A172 (cell line): ENCODE measurements around the gene C20orf204. TPM values are rescaled to one million over a fixed set of nuclear protein-coding genes. Genes with fewer than 3 reads are reported as not detected.

Experiments used
- DNase-seq: peaks from one replicate; pipeline ENCODE4 v3.0.0-alpha.2; 2015; ENCODE audit warnings: low spot score
- total RNA-seq: library from RNA; depleted of rRNA; stranded (reverse); fragments of >200 nt; shearing (Covaris generic); gene quantifications from 2 replicates; pipeline ENCODE4 v1.2.3, GENCODE V29; 2014

The C20orf204 gene
- total RNA-seq, 1 experiment from 2014 or later: 1.2 TPM

DNA sequence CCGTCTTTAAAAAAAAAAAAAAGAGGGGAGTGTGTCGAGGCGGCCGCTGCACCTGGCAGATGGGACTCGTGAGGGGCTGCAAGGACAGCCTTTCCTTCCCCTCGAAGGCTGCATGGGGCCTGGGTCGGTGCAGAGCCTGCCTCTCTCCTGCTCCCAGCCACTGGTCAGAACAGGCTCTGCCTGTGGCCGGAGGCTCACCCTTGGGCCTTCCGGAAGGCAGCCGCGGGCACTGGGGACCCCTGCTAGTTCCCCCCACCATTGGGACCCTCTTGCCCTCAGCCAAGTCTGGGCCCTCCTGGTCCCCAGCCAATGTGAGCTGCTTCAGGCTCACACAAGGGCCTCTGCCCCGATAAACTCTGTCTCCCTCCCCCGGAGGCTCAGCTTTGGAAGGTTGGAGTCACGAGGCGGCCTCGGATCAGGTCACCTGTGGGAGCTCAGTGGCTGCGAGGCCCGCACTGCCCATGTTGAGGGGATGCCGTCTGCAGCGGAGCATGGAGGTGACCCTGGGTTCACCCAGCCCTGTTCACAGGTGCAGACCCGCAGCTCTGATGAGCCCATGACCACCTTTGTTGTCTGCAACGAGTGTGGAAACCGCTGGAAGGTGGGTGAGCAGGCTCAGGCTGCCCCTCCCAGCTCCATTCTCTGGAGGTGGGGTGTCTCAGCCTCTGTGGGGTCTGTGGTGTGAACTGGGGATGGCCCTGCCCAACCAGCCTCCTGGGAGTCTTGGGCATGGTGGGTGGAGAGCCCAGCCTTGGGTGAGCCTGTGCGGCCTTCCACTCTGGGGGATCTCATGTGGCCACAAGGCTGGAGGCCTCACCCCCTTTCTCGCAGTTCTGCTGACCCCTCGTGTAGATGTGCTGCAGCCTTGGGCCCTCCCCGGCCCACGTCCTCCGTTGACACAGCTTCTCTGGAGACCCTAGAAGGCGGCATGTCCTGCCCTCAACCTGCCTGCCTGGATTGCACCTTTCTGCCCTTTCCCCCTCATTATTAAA, 35.7 kb downstream of the C20orf204 start:
- DNase-seq: no peak

GRCh38 chr20:64072498-64073063, 36.6 kb downstream of the C20orf204 start:
- no peak for DNase-seq

GRCh38 chr20:64073476-64074183, 37.6 kb downstream of the C20orf204 start:
- DNase-seq: no peak

DNA sequence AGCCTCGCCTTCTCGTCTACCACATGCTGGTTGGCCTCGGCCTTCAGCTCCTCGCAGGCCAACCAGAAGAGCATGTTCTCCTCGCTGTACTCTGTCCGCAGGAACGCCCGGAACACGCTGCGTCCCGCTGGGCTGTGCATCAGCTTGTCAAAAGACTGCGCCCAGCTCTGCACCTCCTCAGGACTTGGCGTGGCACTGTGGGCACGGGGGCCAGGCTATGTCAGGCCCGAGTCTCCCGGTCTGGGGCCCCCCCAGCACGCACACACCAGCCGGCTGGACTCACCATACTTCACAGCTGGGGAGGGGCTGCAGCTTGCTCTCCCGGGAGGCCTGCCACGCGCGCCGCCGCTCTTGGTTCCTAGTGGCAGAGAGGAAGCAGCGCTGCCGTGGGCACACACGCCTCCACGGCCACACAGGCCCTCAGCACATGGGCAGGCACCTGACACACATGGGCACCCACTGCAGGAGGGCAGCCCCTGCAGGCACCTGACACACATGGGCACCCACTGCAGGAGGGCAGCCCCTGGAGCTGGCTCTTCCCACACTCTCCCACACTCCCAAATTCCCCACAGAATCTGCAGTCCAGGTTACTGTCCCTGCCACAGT, 38.3 kb downstream of the C20orf204 start:
- DNase-seq: no peak

- DNase-seq: no peak
These were observed 39.0 kb downstream of the C20orf204 start for GRCh38 chr20:64074963-64075362.

GRCh38 chr20:64075556-64075955, 39.6 kb downstream of the C20orf204 start:
- no peak for DNase-seq

DNA sequence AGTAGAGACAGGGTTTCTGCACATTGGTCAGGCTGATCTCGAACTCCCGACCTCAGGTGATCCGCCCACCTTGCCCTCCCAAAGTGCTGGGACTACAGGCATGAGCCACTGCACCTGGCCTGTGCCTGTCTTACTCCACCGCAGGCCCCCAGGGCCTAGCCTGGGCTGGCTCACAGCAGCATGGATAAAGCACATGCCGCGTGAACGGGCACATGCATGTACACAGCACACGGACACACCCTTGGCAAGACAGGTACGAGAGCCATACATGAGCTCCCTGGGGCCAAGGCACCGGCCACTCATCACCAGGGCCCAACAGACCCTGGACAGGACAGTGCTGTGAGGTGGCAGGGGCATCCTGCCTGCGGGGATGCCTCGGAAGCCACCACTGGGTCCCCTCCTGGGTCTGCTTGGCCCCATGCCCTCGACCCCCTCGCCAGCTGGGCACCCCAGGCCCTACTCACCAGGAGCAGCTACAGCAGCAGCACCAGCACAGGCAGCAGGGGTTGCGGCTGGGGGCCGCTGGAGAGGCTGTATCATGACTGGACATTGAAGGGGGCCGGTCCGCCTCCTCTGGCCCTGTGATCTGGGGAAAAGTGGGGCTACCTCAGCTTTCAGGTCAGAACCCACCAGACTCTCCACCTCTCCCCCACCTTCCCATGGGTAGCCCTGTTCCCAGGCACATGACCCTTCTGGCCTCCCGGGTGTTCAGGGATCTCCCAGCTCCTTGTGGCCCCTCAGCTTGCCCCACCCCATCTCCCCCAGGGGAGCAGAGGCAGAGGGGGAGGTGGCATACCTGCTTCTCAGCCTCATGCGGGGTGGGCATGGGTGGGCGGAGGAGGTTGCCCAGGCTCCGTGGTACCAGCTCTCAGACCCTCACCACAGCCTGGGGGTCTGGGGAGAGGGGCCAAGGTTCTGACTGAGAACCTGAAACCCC, 40.3 kb downstream of the C20orf204 start:
- no peak for DNase-seq

- DNase-seq: no peak
These were observed 41.1 kb downstream of the C20orf204 start for GRCh38 chr20:64077094-64077493.

GRCh38 chr20:64077541-64077875, 41.5 kb downstream of the C20orf204 start:
- no peak for DNase-seq

- DNase-seq: no peak
These were observed 42.0 kb downstream of the C20orf204 start for GRCh38 chr20:64077876-64078551.

DNA sequence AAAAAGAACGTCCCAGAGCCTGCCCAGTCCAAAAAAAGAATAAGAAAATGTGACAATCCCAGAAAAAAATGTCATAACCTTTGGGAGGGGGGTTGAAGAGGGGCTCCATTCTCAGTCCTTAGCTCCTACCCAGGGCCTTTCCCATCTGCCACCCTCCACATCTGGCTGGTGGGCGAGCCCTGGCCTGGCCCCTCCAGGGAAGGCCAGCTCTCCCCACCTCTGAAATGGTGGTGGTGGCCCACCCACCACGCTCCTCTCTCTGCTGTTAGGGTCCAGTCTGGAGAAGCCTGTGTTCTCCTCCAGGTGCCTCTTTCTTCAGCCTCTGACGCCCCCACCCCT, 42.9 kb downstream of the C20orf204 start:
- DNase-seq: no peak

GRCh38 chr20:64079273-64080012, 43.5 kb downstream of the C20orf204 start, which contains the start of gene RGS19:
Gene RGS19, minus strand, starts transcription at chr20:64079518. Its CDS starts 2,632 bp downstream, at chr20:64076886.
- DNase-seq: peak; percentile 32

- DNase-seq: no peak
These were observed 44.2 kb downstream of the C20orf204 start, which contains the start of gene OPRL1 for GRCh38 chr20:64080013-64080812. Gene OPRL1, plus strand, starts transcription at chr20:64080082. Its CDS starts 12,639 bp downstream, at chr20:64092721.

GRCh38 chr20:64080813-64081623, 45.0 kb downstream of the C20orf204 start:
- DNase-seq: no peak

GRCh38 chr20:64081624-64081964, 45.6 kb downstream of the C20orf204 start:
- no peak for DNase-seq

DNA sequence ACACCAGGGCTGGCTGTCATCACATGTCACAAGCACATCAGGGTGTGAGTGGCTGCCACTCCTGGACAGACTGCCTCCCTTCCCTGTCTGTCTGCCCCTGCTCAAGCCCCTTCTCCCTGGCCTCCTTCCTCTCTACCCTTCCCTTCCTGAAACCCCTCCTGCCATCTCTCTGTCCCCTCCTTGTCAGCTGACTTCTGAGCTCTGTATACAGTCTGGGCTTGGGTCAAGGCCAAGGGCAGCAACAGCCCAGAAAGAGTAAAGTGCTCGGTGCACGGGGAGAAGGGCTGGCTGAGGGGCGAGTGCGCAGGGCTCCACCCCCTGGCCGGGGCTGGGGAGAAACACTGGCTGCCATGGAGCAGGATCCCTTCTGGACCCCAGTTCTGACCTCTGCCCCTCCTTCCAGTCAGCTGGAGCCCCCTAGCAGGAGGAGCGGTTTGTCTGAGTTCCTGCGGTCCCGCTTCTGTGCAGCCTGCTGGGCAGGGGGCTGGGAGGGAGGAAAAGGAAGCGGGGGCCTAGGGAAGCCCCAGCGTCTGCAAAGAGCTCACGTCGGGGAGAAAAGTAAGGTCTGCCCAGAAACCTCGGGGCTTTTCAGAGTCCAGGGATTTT, 46.2 kb downstream of the C20orf204 start:
- DNase-seq: no peak

- DNase-seq: no peak
These were observed 46.9 kb downstream of the C20orf204 start for GRCh38 chr20:64082820-64083377.
